ENCODE data around the gene GPSM1. TPM values are rescaled to one million over a fixed set of nuclear protein-coding genes. Genes with fewer than 3 reads are reported as not detected.
"Not testable (repeated sequence)": the region's sequence is repeated elsewhere in the genome, so short reads cannot be mapped to it uniquely, and the experiment has no call there.

Gene GPSM1
- total and polyA plus RNA-seq, 5 donors from 2014 or later: 0.59 to 12.3 (median 1.3) TPM

DNA sequence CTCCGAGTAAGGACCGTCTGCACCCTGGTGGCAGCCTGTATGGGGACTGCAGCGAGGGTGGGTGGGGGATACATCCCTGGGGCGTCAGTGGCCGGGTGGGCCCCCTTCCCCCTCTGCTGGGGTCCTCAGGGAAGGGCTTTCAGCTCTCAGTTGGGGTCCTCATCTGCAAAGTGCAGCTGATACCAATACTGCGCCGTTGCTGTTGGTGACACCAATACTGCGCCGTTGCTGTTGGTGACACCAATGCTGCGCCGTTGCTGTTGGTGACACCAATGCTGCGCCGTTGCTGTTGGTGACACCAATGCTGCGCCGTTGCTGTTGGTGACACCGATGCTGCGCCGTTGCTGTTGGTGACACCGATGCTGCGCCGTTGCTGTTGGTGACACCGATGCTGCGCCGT, 24.5 kb downstream of the GPSM1 start:
- peak in 1 of 3 donors; percentile 16 for DNase-seq
- H3K36me3 ChIP-seq (ENCODE audit: control insufficient read depth, insufficient read depth, low read length); H3K27me3 Mint-ChIP-seq; H3K27ac Mint-ChIP-seq; H3K27me3 ChIP-seq (ENCODE audit: control insufficient read depth, insufficient read depth, low read length); H3K4me1 Mint-ChIP-seq; H3K9me3 ChIP-seq (ENCODE audit: control insufficient read depth in 2 of 2, low read length in 2 of 2); H3K4me3 Mint-ChIP-seq; H3K9me3 Mint-ChIP-seq; ATAC-seq (ENCODE audit: low read depth in 2 of 2); H3K27ac ChIP-seq (ENCODE audit: insufficient read depth, low read length, poor library complexity, severe bottlenecking); H3K36me3 Mint-ChIP-seq; H3K4me3 ChIP-seq (ENCODE audit: low read depth, low read length); H3K4me1 ChIP-seq (ENCODE audit: control insufficient read depth, insufficient read depth, low read length, poor library complexity, severe bottlenecking): not testable (repeated sequence)

DNA sequence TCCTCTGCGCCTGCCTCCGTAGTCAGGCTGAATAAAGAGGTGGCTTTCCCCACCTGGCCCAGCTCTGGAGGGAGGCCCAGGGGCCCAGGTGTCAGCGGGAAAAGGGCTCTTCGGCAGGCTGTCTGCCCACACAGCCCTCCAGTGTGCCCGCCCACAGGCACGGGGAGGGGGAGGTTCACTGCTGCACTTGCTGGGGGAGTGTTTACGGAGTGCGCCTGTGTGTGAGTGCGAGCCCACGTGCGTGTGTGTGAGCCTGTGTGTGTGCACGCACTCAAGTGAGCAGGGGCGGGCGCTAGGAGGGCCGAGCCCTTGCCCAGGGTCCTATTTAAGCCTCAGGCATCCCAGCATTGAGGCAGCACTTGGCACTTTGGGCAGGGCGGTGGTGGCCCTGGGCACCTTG, 25.3 kb downstream of the GPSM1 start:
- Mint-ChIP-seq H3K27ac (no peak overlapping the region), H3K4me1 (no peaks in the 10 kb centered on the region), H3K9me3 (no peaks in the 10 kb centered on the region), H3K4me3 (no peak overlapping the region), H3K27me3 (no peaks in the 10 kb centered on the region), H3K36me3 (no peaks in the 10 kb centered on the region)
- Histone ChIP-seq H3K4me3 (ENCODE audit: low read depth, low read length) (no peak overlapping the region), H3K27ac (ENCODE audit: insufficient read depth, low read length, poor library complexity, severe bottlenecking) (no peak overlapping the region), H3K4me1 (ENCODE audit: control insufficient read depth, insufficient read depth, low read length, poor library complexity, severe bottlenecking) (no peaks in the 10 kb centered on the region), H3K27me3 (ENCODE audit: control insufficient read depth, insufficient read depth, low read length) (no peaks in the 10 kb centered on the region), H3K36me3 (ENCODE audit: control insufficient read depth, insufficient read depth, low read length) (no peaks in the 10 kb centered on the region), H3K9me3 (ENCODE audit: control insufficient read depth in 2 of 2, low read length in 2 of 2) (no peaks in the 10 kb centered on the region)
- ATAC-seq (ENCODE audit: low read depth in 2 of 2) (no peak), DNase-seq (no peak)

DNA sequence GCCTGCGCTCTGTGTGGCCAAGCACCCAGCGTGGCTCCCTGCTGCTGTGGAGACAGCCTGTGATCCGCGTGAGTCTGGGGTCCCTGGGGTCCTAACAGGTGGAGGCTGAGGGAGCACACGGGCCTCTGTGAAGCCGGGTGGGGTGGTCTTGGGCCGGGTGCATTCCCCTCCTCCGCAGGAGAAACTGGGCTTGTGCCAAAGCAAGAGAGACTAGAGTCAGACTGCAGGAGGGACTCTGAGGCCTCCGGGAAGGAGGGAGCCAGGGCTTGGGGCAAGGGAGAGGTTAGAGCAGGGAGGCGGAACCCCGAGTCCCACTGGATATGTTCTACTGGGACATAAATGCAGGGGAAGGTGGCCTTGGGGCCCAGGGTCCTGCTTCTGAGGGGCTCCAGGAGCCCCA, 25.7 kb downstream of the GPSM1 start:
- Mint-ChIP-seq H3K27me3 (no peaks in the 10 kb centered on the region), H3K4me1 (no peaks in the 10 kb centered on the region), H3K27ac (no peak overlapping the region), H3K36me3 (no peaks in the 10 kb centered on the region), H3K9me3 (no peaks in the 10 kb centered on the region), H3K4me3 (no peak overlapping the region)
- no peaks in the 10 kb centered on the region for H3K4me1 ChIP-seq (ENCODE audit: control insufficient read depth, insufficient read depth, low read length, poor library complexity, severe bottlenecking)
- no peak overlapping the region for H3K4me3 ChIP-seq (ENCODE audit: low read depth, low read length)
- no peaks in the 10 kb centered on the region for H3K9me3 ChIP-seq (ENCODE audit: control insufficient read depth in 2 of 2, low read length in 2 of 2)
- H3K27ac ChIP-seq (ENCODE audit: insufficient read depth, low read length, poor library complexity, severe bottlenecking): no peak overlapping the region
- no peaks in the 10 kb centered on the region for H3K27me3 ChIP-seq (ENCODE audit: control insufficient read depth, insufficient read depth, low read length)
- ATAC-seq (ENCODE audit: low read depth in 2 of 2): no peak
- no peaks in the 10 kb centered on the region for H3K36me3 ChIP-seq (ENCODE audit: control insufficient read depth, insufficient read depth, low read length)
- no peak for DNase-seq

DNA sequence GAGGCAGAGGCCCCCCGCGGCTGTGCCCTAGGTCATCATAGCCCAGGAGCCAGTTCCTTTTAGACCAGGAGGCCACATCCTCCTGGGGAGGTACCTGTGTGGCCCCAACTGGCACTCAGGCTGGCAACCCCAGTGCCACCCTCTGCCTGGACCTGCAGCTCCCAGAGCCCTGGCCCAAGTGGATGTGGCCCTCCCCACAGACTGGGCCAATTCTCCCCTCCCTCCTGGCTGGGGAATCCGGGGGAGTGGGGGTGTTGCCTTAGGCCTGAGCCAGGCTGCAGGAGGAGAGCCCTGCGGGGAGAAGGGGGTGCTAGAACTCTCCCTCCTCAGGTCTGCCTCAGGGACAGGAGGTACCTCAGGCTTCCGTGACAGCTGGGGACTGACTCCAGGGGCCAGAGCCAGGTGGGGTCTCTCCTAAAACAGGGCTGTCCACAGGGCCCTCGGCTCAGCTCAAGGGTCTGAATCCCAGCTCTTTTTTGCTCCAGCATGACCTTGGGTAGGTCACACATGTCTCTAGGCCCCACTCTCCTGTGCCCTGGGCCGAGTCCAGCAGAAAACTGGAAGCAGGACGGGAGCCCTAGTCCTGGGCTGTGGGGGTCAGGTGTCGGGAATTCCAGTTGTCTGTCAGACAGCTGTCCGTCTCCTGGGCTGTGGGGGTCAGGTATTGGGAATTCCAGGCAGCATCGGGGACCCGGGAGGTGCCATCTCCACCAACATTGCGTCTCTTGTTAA, 26.6 kb downstream of the GPSM1 start:
- Mint-ChIP-seq H3K9me3 (no peaks in the 10 kb centered on the region), H3K27me3 (no peaks in the 10 kb centered on the region), H3K36me3 (no peaks in the 10 kb centered on the region), H3K27ac (no peak overlapping the region), H3K4me3 (no peak overlapping the region), H3K4me1 (no peaks in the 10 kb centered on the region)
- H3K9me3 ChIP-seq (ENCODE audit: control insufficient read depth in 2 of 2, low read length in 2 of 2): no peaks in the 10 kb centered on the region
- no peak for ATAC-seq (ENCODE audit: low read depth in 2 of 2)
- no peaks in the 10 kb centered on the region for H3K27me3 ChIP-seq (ENCODE audit: control insufficient read depth, insufficient read depth, low read length)
- H3K4me3 ChIP-seq (ENCODE audit: low read depth, low read length): no peak overlapping the region
- no peaks in the 10 kb centered on the region for H3K4me1 ChIP-seq (ENCODE audit: control insufficient read depth, insufficient read depth, low read length, poor library complexity, severe bottlenecking)
- no peaks in the 10 kb centered on the region for H3K36me3 ChIP-seq (ENCODE audit: control insufficient read depth, insufficient read depth, low read length)
- no peak for DNase-seq
- no peak overlapping the region for H3K27ac ChIP-seq (ENCODE audit: insufficient read depth, low read length, poor library complexity, severe bottlenecking)

DNA sequence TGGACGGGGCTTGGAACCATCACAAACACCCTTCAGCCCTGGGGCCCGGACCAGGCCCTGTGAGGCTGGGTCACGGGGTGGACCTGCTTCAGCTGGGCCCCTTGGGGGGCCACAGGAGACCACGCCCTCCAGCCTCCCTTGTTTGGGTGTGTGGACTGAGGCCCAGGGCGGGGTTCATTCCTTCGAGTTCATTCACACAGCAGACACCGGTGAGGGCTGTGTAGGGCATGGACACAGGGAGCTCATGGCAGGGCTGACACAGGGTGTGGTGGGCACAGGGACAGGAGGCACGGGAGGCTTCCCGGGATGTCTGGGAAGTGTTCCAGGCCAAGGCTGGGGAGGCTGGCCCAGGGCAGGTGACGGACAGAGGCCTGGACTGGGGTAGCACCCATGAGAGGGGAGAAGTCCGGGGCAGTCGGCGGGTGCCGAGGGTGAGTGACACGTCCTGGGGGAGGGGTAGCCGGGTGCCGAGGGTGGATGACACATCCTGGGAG, 27.3 kb downstream of the GPSM1 start:
- Histone ChIP-seq H3K4me1 (ENCODE audit: control insufficient read depth, insufficient read depth, low read length, poor library complexity, severe bottlenecking) (no peaks in the 10 kb centered on the region), H3K27me3 (ENCODE audit: control insufficient read depth, insufficient read depth, low read length) (no peaks in the 10 kb centered on the region), H3K27ac (ENCODE audit: insufficient read depth, low read length, poor library complexity, severe bottlenecking) (no peak overlapping the region), H3K4me3 (ENCODE audit: low read depth, low read length) (no peak overlapping the region), H3K9me3 (ENCODE audit: control insufficient read depth in 2 of 2, low read length in 2 of 2) (no peaks in the 10 kb centered on the region), H3K36me3 (ENCODE audit: control insufficient read depth, insufficient read depth, low read length) (no peaks in the 10 kb centered on the region)
- H3K27me3 Mint-ChIP-seq: no peaks in the 10 kb centered on the region
- no peaks in the 10 kb centered on the region for H3K36me3 Mint-ChIP-seq
- H3K4me1 Mint-ChIP-seq: no peaks in the 10 kb centered on the region
- ATAC-seq (ENCODE audit: low read depth in 2 of 2): no peak
- H3K27ac Mint-ChIP-seq: no peak overlapping the region
- peak overlapping the region in 1 of 4 donors; percentile 41 for H3K4me3 Mint-ChIP-seq
- no peak for DNase-seq
- H3K9me3 Mint-ChIP-seq: no peaks in the 10 kb centered on the region

DNA sequence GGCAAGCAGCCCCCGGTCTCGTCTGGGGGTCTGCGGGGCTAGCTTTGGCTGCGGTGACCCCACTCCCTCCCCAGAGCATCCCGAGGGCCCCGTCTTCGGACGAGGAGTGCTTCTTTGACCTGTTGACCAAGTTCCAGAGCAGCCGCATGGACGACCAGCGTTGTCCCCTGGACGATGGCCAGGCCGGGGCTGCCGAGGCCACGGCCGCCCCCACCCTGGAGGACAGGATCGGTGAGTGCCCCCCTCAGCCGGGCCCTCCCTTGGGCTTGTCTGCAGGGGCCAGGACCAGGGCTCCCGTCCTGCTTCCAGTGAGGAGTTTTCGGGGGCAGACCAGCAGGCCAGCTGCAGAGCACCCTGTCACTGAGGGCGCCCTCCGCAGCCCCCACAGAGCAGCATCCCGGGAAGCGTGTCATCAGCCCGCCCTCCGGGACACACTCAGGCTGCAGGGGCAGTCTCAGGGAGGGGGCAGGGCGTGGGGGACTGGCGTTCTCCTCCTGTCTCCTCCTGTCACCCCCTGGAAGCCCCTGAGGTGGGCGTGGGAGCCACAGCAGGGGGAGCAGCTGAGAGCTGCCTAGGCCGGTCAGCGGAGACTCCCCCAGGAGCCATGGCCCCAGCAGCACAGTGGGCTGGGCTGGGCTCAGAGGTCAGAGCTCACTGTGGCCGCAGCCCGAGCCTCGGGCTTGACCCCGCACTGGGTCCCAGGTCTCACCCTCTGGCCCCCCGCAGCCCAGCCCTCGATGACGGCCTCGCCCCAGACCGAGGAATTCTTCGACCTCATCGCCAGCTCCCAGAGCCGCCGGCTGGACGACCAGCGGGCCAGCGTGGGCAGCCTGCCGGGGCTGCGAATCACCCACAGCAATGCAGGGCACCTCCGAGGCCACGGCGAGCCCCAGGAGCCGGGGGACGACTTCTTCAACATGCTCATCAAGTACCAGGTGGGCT, 28.5 kb downstream of the GPSM1 start:
- no peak overlapping the region for H3K4me3 Mint-ChIP-seq
- ATAC-seq (ENCODE audit: low read depth in 2 of 2): no peak

DNA sequence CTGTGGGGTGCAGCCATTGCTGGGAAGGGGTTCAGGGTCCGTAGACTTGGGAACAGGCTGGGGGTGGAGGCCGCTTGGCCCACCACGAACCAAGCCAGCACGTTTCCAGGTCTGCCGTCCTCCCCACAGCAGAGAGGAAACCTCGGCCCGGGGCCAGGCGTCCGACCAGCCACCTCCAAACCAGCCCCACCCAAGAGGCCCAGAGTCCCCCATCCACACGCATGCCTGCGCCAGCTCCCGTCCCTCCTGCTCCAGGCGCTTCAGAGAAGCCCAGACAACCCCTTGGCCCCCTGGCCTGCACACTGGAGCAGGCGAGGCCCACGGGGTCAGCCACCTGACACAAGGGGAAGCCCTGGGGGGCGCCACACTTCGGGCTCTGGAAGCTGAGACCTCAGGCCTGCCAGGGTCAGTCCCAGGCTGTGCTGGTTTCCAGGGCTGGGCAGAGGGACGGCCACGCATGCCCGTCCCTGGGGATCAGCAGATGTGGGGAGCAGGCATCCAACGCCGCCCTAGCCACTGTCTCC, 29.9 kb downstream of the GPSM1 start:
- no peaks in the 10 kb centered on the region for H3K9me3 ChIP-seq (ENCODE audit: control insufficient read depth in 2 of 2, low read length in 2 of 2)
- DNase-seq (no peak), ATAC-seq (ENCODE audit: low read depth in 2 of 2) (no peak)
- Mint-ChIP-seq H3K27me3 (no peaks in the 10 kb centered on the region), H3K4me3 (no peak overlapping the region), H3K4me1 (no peaks in the 10 kb centered on the region), H3K27ac (no peak overlapping the region), H3K36me3 (no peaks in the 10 kb centered on the region), H3K9me3 (no peaks in the 10 kb centered on the region)
- H3K27ac ChIP-seq (ENCODE audit: insufficient read depth, low read length, poor library complexity, severe bottlenecking): no peak overlapping the region
- no peaks in the 10 kb centered on the region for H3K36me3 ChIP-seq (ENCODE audit: control insufficient read depth, insufficient read depth, low read length)
- no peaks in the 10 kb centered on the region for H3K4me1 ChIP-seq (ENCODE audit: control insufficient read depth, insufficient read depth, low read length, poor library complexity, severe bottlenecking)
- no peak overlapping the region for H3K4me3 ChIP-seq (ENCODE audit: low read depth, low read length)
- no peaks in the 10 kb centered on the region for H3K27me3 ChIP-seq (ENCODE audit: control insufficient read depth, insufficient read depth, low read length)

More for the DNA sequence above, 28.5 kb downstream of the GPSM1 start:
- Mint-ChIP-seq H3K9me3 (no peaks in the 10 kb centered on the region), H3K4me1 (no peaks in the 10 kb centered on the region), H3K36me3 (no peaks in the 10 kb centered on the region), H3K27me3 (no peaks in the 10 kb centered on the region), H3K27ac (no peak overlapping the region)
- no peak for DNase-seq
- H3K4me1 ChIP-seq (ENCODE audit: control insufficient read depth, insufficient read depth, low read length, poor library complexity, severe bottlenecking): no peaks in the 10 kb centered on the region
- no peak overlapping the region for H3K27ac ChIP-seq (ENCODE audit: insufficient read depth, low read length, poor library complexity, severe bottlenecking)
- no peaks in the 10 kb centered on the region for H3K27me3 ChIP-seq (ENCODE audit: control insufficient read depth, insufficient read depth, low read length)
- H3K4me3 ChIP-seq (ENCODE audit: low read depth, low read length): no peak overlapping the region
- no peaks in the 10 kb centered on the region for H3K9me3 ChIP-seq (ENCODE audit: control insufficient read depth in 2 of 2, low read length in 2 of 2)
- no peaks in the 10 kb centered on the region for H3K36me3 ChIP-seq (ENCODE audit: control insufficient read depth, insufficient read depth, low read length)
